ENCODE data around the gene PRICKLE1. TPM values are rescaled to one million over a fixed set of nuclear protein-coding genes. Genes with fewer than 3 reads are reported as not detected.
A peak's percentile ranks its signal among the peaks of the same experiment; 100 is the strongest.

The PRICKLE1 gene
- total RNA-seq, 2 donors from 2014 or later = 7.6 to 19.7 TPM

DNA sequence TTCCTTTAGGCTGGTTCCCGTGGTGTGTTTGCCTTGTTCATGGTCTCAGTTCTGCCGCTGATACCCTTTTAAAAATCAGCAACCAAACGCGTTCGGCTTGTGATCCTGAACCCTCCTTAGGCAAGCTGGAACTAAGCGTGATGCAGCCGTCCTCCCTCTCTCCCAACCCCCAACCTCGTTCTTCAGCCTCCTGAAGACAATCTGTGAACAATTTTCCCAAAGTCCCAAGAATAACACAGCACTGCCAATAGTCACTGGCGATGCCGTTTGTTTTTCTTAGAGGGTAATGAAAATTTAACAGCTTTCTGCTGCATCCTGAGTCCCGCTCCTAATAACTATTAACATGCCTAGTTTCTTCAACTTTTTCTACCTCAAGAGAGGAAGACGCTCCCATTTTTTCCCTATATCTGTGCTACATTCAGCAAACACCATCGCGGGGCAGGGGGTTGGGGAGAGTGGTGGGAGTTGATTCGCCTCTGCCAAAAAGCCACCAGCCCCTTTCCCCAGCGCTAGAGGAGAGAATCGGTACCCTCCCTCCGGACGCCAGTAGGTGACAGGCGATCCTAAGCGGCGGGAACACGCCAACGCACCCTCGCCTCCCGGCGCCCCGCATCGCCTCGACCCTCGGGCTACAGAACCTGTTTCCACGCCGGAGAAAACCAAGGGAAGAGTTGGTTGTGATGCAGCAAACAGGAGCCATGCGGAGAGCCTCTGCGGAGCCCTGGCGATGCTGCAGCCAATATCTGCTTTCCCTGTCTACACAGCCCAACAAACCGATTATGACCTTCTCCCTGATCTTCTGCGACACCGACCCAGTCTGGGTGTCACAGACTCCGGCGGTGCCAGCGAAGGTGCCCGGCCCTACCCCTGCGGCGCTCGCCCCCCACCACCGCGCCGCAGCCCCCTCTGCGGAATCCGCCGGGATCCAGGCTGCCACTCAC is 752 bp downstream of the PRICKLE1 start:
- H3K36me3 ChIP-seq = no peaks in the 10 kb centered on the region
- TF ChIP-seq, protein P1, sequence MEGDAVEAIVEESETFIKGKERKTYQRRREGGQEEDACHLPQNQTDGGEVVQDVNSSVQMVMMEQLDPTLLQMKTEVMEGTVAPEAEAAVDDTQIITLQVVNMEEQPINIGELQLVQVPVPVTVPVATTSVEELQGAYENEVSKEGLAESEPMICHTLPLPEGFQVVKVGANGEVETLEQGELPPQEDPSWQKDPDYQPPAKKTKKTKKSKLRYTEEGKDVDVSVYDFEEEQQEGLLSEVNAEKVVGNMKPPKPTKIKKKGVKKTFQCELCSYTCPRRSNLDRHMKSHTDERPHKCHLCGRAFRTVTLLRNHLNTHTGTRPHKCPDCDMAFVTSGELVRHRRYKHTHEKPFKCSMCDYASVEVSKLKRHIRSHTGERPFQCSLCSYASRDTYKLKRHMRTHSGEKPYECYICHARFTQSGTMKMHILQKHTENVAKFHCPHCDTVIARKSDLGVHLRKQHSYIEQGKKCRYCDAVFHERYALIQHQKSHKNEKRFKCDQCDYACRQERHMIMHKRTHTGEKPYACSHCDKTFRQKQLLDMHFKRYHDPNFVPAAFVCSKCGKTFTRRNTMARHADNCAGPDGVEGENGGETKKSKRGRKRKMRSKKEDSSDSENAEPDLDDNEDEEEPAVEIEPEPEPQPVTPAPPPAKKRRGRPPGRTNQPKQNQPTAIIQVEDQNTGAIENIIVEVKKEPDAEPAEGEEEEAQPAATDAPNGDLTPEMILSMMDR (IDR thresholded peaks at IDR 0.05) = peak in 1 of 2 donors; percentile 76
- no peaks in the 10 kb centered on the region for H3K9me3 ChIP-seq
- no peak for DNase-seq (ENCODE audit: low spot score)
- peak overlapping the region; percentile 77 to 81 for H3K27ac ChIP-seq
- peaks cover 0 to 41% of the 10 kb centered on the region in 2 donors for H3K4me1 ChIP-seq
- peak overlapping the region; percentile 82 to 94 for H3K4me3 ChIP-seq
- H3K27me3 ChIP-seq = no peaks in the 10 kb centered on the region

DNA sequence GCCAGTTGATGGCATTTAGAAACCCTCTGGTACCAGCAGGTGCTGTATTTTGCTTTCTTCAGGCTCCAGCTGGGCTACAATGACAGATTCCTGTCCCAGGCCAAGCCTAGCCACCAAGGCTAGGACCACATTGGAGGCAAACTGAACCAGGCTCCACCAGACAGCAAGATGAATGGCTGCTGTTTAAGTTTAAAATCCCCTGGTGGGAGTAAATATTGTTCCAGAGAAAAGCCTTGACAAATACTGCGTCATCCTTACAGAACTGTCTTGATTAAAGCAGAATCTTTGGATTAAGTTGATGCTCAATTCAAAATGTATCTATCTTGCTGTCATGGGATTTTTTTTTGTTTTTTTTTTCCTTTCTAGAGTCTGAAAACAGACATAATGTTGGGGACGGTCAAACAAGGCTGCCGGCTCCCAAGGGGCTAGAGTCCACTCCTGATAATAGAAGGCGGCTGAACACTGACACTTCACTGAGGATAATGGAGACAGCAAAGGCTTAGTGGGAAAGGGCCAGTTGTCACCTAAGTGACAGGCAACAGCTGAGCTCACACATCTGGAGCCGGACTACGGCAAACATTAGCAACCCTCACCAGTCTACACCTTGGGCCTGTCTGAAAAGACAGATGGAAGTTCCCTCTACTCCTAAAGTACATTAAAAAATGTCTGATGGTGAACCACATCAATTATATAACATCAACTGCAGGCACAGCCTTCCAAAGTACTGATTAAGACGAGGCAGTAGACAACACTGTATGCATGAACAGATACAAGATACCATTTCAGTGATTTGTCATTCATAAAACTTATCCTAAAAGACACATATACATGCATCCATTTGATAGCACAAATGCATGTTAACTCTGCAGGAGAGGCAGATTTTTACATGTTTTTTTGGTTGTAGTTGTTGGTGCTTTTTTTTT is 1.7 kb downstream of the PRICKLE1 start:
- peaks cover 0 to 41% of the 10 kb centered on the region in 2 donors for H3K4me1 ChIP-seq
- no peaks in the 10 kb centered on the region for H3K36me3 ChIP-seq
- H3K9me3 ChIP-seq = no peaks in the 10 kb centered on the region
- peak overlapping the region; percentile 77 to 81 for H3K27ac ChIP-seq
- H3K4me3 ChIP-seq = peak overlapping the region; percentile 82 to 94
- DNase-seq (ENCODE audit: low spot score) = no peak
- H3K27me3 ChIP-seq = no peaks in the 10 kb centered on the region
- TF ChIP-seq, protein P1 (IDR thresholded peaks at IDR 0.05) = no peak

DNA sequence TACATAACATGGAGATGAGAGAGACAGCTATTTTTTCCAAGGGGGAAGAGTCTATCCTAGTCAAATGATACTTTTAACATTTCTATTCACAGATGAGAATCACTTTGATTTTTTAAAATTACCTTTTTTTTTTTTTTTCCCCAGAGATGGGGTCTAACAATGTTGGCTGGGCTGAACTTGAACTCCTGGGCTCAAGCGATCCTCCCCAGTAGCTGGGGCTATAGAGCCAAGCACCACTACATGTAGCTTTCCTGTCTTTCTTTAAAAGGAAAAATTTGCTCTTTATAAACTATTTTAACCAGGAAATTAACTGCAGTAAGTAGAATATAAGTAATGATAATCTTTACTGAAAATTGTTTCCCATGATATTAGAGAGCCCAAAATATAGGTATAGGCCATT is 3.3 kb downstream of the PRICKLE1 start:
- no peaks in the 10 kb centered on the region for H3K27me3 ChIP-seq
- DNase-seq (ENCODE audit: low spot score) = no peak
- no peaks in the 10 kb centered on the region for H3K9me3 ChIP-seq
- H3K4me1 ChIP-seq = peaks cover 0 to 41% of the 10 kb centered on the region in 2 donors
- H3K4me3 ChIP-seq = no peak overlapping the region
- TF ChIP-seq, protein P1 (IDR thresholded peaks at IDR 0.05) = peak in 1 of 2 donors; percentile 20
- no peak overlapping the region for H3K27ac ChIP-seq
- H3K36me3 ChIP-seq = no peaks in the 10 kb centered on the region

DNA sequence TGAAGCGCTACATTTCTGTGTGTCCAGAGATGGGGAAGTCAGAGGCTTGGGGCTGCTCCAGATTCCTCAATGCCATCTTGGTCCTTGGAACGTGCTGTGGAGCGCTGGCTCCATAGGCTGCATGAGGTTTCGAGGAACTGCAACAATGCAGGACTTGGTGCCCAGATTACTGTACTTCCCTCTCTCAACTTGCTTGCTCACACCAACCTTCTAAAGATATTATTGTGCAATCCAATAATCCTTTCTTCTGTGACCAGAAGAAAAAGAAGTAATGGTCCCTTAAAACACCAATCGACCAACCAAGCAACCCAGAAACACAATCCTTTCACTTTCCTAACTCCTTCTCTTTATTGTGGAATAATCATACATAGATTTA is 3.7 kb downstream of the PRICKLE1 start:
- no peak overlapping the region for H3K4me3 ChIP-seq
- H3K36me3 ChIP-seq = no peaks in the 10 kb centered on the region
- H3K4me1 ChIP-seq = peaks cover 0 to 39% of the 10 kb centered on the region in 2 donors
- TF ChIP-seq, protein P1 (IDR thresholded peaks at IDR 0.05) = no peak
- no peaks in the 10 kb centered on the region for H3K9me3 ChIP-seq
- H3K27ac ChIP-seq = no peak overlapping the region
- no peaks in the 10 kb centered on the region for H3K27me3 ChIP-seq
- DNase-seq (ENCODE audit: low spot score) = no peak

DNA sequence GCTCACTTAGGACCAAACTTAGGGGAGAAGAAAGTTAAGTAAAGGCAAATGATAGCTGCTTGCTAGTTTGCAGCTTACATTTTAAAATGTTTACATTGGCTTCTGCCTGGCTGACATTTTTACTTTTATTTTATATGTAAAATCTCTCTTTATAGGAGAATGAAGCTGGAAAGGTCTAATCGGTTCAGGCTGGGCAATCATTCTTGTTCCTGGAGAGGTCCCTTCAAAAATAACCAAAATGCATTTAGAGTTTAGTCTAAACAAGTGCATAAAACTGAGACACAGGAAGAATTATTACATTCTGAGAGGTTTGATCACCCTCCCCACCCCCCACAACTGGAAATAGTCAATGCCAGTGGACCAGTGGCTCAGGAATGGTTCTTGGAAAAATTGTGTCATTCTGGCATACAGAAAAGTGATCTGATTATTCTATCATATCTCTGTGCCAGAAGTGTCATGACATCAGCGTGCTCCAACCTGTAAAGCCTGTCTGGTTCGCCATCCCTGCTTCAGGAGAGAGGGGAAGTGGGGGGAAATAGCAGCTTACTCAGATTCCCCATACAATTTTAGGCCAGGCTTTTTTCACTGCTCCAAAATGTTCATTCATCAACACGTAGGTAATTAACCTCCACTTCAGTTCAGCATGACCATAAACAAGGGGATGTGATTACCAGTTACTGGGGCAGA is 4.2 kb downstream of the PRICKLE1 start:
- no peak for DNase-seq (ENCODE audit: low spot score)
- H3K27ac ChIP-seq = no peak overlapping the region

More for the DNA sequence above, 4.2 kb downstream of the PRICKLE1 start:
- no peaks in the 10 kb centered on the region for H3K36me3 ChIP-seq
- TF ChIP-seq, protein P1 (IDR thresholded peaks at IDR 0.05) = no peak
- H3K4me3 ChIP-seq = no peak overlapping the region
- no peaks in the 10 kb centered on the region for H3K27me3 ChIP-seq
- no peaks in the 10 kb centered on the region for H3K9me3 ChIP-seq
- H3K4me1 ChIP-seq = peaks cover 0 to 34% of the 10 kb centered on the region in 2 donors

Data from right atrium auricular region (tissue), 2 donors.